ENCODE measurements around the gene ANP32E. TPM values are rescaled to one million over a fixed set of nuclear protein-coding genes. Genes with fewer than 3 reads are reported as not detected.

Gene ANP32E
- total and polyA plus RNA-seq, 2 donors from 2014 or later, result 22.1 to 41.7 TPM

DNA sequence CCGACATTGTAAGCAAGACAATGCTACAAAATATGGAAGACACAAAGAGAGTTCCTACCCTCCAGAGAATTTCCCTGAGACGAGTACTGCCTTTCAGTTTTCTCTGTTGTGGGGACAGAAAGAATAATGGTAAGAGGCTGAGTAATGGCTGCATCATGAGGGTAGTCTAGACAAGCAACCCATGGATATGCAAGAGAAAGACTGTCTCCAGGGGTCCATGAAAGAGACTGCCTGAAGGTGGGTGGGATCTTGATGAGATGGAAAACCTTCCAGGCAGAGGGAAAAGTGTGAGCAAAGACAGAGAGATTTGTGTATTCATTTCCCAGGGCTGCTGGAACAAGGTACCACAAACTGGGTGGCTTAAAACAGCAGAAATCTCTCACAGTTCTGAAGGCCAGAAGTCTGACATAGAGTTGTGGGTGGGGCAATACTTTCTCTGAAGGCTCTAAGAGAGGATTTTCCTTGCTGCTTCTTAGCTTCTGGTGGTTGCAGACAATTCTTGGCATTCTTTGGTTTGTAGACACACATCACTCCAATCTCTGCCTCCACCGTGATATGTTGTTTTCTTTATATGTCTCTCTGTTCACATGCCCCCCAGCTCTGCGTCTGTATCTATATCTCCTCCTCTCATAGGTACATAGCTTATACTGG lies 41.4 kb downstream of the ANP32E start:
- H3K4me3 ChIP-seq (ENCODE audit: low read length in 3 of 3), result no peak overlapping the region
- no peak for FAIRE-seq
- no peaks in the 10 kb centered on the region for H3K9me3 ChIP-seq (ENCODE audit: control insufficient read depth in 2 of 3, insufficient read depth in 1 of 3, low read length in 3 of 3)
- intact Hi-C loops (cut with DNase I), result no loop called here
- H3K4me1 ChIP-seq (ENCODE audit: control insufficient read depth in 2 of 3, insufficient read depth in 2 of 3, low read depth in 1 of 3, low read length in 3 of 3), result no peaks in the 10 kb centered on the region
- no peaks in the 10 kb centered on the region for H3K36me3 ChIP-seq (ENCODE audit: control insufficient read depth in 2 of 3, insufficient read depth in 3 of 3, low read length in 3 of 3)
- H3K27ac ChIP-seq (ENCODE audit: low read depth in 2 of 2, low read length in 2 of 2), result no peak overlapping the region
- no peaks in the 10 kb centered on the region for H3K27me3 ChIP-seq (ENCODE audit: control insufficient read depth, insufficient read depth, low read length)
- no peak overlapping the region for H3K9ac ChIP-seq (ENCODE audit: low read length in 3 of 3)
- DNase-seq, result no peak
- TF ChIP-seq, protein P1, sequence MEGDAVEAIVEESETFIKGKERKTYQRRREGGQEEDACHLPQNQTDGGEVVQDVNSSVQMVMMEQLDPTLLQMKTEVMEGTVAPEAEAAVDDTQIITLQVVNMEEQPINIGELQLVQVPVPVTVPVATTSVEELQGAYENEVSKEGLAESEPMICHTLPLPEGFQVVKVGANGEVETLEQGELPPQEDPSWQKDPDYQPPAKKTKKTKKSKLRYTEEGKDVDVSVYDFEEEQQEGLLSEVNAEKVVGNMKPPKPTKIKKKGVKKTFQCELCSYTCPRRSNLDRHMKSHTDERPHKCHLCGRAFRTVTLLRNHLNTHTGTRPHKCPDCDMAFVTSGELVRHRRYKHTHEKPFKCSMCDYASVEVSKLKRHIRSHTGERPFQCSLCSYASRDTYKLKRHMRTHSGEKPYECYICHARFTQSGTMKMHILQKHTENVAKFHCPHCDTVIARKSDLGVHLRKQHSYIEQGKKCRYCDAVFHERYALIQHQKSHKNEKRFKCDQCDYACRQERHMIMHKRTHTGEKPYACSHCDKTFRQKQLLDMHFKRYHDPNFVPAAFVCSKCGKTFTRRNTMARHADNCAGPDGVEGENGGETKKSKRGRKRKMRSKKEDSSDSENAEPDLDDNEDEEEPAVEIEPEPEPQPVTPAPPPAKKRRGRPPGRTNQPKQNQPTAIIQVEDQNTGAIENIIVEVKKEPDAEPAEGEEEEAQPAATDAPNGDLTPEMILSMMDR (IDR thresholded peaks at IDR 0.05; ENCODE audit: borderline replicate concordance, extremely low read depth, insufficient read depth), result no peak

DNA sequence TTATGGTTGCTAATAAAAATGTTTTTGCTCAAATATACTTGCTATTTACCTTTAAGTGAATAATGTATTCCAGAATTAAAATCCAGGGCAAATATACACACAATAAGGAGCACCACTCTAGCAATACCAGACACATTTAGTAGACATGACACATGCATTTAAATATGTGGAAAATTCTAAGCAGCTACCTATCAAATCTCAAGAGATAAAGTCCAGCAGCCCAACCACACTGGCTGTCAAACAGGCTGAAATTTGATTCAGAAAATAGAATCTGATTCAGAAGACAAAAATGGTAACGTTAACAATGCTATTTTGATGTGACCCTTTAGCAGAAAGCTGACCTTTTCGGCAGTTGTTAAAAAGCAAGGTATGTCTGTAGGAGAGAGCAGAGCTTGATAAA lies 43.9 kb downstream of the ANP32E start:
- intact Hi-C loops (cut with DNase I), result no loop called here
- no peaks in the 10 kb centered on the region for H3K36me3 ChIP-seq (ENCODE audit: control insufficient read depth in 2 of 3, insufficient read depth in 3 of 3, low read length in 3 of 3)
- TF ChIP-seq, protein P1 (IDR thresholded peaks at IDR 0.05; ENCODE audit: borderline replicate concordance, extremely low read depth, insufficient read depth), result no peak
- no peak overlapping the region for H3K27ac ChIP-seq (ENCODE audit: low read depth in 2 of 2, low read length in 2 of 2)
- DNase-seq, result no peak
- no peaks in the 10 kb centered on the region for H3K4me1 ChIP-seq (ENCODE audit: control insufficient read depth in 2 of 3, insufficient read depth in 2 of 3, low read depth in 1 of 3, low read length in 3 of 3)
- FAIRE-seq, result no peak
- H3K27me3 ChIP-seq (ENCODE audit: control insufficient read depth, insufficient read depth, low read length), result no peaks in the 10 kb centered on the region
- H3K9me3 ChIP-seq (ENCODE audit: control insufficient read depth in 2 of 3, insufficient read depth in 1 of 3, low read length in 3 of 3), result no peaks in the 10 kb centered on the region
- no peak overlapping the region for H3K4me3 ChIP-seq (ENCODE audit: low read length in 3 of 3)
- no peak overlapping the region for H3K9ac ChIP-seq (ENCODE audit: low read length in 3 of 3)

DNA sequence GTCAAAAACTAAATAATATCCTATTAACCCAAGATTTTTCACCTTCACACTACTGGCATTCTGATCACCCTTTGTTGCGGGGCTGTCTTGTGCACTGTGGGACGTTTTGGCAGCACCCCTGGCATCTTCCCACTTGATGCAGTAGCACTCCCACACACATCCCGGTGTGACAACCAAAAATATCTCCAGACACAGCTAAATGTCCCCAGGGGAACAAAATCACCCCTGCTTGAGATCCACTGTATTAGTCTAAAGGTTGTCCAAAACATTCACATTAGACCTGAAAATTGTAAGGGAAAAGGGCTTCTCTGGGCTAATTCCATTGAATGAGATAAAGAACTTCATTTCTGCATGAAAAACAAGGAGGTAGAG lies 48.4 kb downstream of the ANP32E start:
- DNase-seq (no peak), FAIRE-seq (no peak)
- H3K4me1 ChIP-seq (ENCODE audit: control insufficient read depth in 2 of 3, insufficient read depth in 2 of 3, low read depth in 1 of 3, low read length in 3 of 3), result no peaks in the 10 kb centered on the region
- no peak overlapping the region for H3K27ac ChIP-seq (ENCODE audit: low read depth in 2 of 2, low read length in 2 of 2)
- H3K36me3 ChIP-seq (ENCODE audit: control insufficient read depth in 2 of 3, insufficient read depth in 3 of 3, low read length in 3 of 3), result no peaks in the 10 kb centered on the region
- intact Hi-C loops (cut with DNase I), result no loop called here
- no peaks in the 10 kb centered on the region for H3K27me3 ChIP-seq (ENCODE audit: control insufficient read depth, insufficient read depth, low read length)
- TF ChIP-seq, protein P1 (IDR thresholded peaks at IDR 0.05; ENCODE audit: borderline replicate concordance, extremely low read depth, insufficient read depth), result no peak
- no peak overlapping the region for H3K4me3 ChIP-seq (ENCODE audit: low read length in 3 of 3)
- no peak overlapping the region for H3K9ac ChIP-seq (ENCODE audit: low read length in 3 of 3)
- no peaks in the 10 kb centered on the region for H3K9me3 ChIP-seq (ENCODE audit: control insufficient read depth in 2 of 3, insufficient read depth in 1 of 3, low read length in 3 of 3)

All from kidney (tissue), 14 donors.